ENCODE results near the gene MXD1. TPM values are rescaled to one million over a fixed set of nuclear protein-coding genes. Genes with fewer than 3 reads are reported as not detected.

Gene MXD1
- total and polyA plus RNA-seq, 2 donors (not counting 1 experiment from before 2014, with no cell fraction given): 16.0 to 20.6 TPM

GRCh38 chr2:69940691-69941090 is 25.8 kb downstream of the MXD1 start:
- H3K4me3 ChIP-seq (ENCODE audit: control extremely low read depth in 1 of 5, extremely low read depth in 1 of 5, insufficient read depth in 1 of 5, low read depth in 2 of 5, low read length in 4 of 5): no peak overlapping the region
- DNase-seq: no peak
- H3K9ac ChIP-seq (ENCODE audit: low read length): no peak overlapping the region
- CTCF ChIA-PET: no interaction called here
- Mint-ChIP-seq H3K9me3 (ENCODE audit: insufficient read depth) (no peaks in the 10 kb centered on the region), H3K27me3 (no peaks in the 10 kb centered on the region), H3K27ac (no peak overlapping the region), H3K4me1 (no peaks in the 10 kb centered on the region), H3K4me3 (no peak overlapping the region)
- H3K4me1 ChIP-seq (ENCODE audit: control insufficient read depth in 2 of 2, insufficient read depth in 2 of 2, low read length in 2 of 2): no peaks in the 10 kb centered on the region
- H3K36me3 ChIP-seq (replicated peaks in 1 of 2; ENCODE audit: control extremely low read depth in 1 of 2, control insufficient read depth in 1 of 2, extremely low read depth in 1 of 2, insufficient read depth in 2 of 2, low read length in 1 of 2): peaks cover 4 to 54% of the 10 kb centered on the region in 2 experiments
- H3K79me2 ChIP-seq (ENCODE audit: control insufficient read depth, insufficient read depth, low read length): no peaks in the 10 kb centered on the region
- H3K27ac ChIP-seq (ENCODE audit: low read length in 2 of 2): no peak overlapping the region
- intact Hi-C loops (cut with micrococcal nuclease): no loop called here
- 100% methylated on average over 1 of the region's 8 CpGs for WGBS (ENCODE audit: insufficient coverage)
- H3K9me3 ChIP-seq (ENCODE audit: control extremely low read depth in 1 of 3, control insufficient read depth in 2 of 3, insufficient read depth in 1 of 3, low read length in 2 of 3): no peaks in the 10 kb centered on the region
- ATAC-seq (ENCODE audit: low read depth): no peak
- no peak overlapping the region for H3K4me2 ChIP-seq (replicated peaks; ENCODE audit: low read depth, low read length, poor library complexity, severe bottlenecking)
- TF ChIP-seq, protein P1, sequence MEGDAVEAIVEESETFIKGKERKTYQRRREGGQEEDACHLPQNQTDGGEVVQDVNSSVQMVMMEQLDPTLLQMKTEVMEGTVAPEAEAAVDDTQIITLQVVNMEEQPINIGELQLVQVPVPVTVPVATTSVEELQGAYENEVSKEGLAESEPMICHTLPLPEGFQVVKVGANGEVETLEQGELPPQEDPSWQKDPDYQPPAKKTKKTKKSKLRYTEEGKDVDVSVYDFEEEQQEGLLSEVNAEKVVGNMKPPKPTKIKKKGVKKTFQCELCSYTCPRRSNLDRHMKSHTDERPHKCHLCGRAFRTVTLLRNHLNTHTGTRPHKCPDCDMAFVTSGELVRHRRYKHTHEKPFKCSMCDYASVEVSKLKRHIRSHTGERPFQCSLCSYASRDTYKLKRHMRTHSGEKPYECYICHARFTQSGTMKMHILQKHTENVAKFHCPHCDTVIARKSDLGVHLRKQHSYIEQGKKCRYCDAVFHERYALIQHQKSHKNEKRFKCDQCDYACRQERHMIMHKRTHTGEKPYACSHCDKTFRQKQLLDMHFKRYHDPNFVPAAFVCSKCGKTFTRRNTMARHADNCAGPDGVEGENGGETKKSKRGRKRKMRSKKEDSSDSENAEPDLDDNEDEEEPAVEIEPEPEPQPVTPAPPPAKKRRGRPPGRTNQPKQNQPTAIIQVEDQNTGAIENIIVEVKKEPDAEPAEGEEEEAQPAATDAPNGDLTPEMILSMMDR (IDR thresholded peaks at IDR 0.05): no peak
- no peak for TF ChIP-seq EZH2 (IDR thresholded peaks at IDR 0.05; ENCODE audit: borderline replicate concordance, insufficient read depth, low read depth, low read length, poor library complexity, severe bottlenecking)
- H4K20me1 ChIP-seq (ENCODE audit: control insufficient read depth, insufficient read depth, low read length, poor library complexity, severe bottlenecking): no peaks in the 10 kb centered on the region
- no peak overlapping the region for H2AFZ ChIP-seq (ENCODE audit: insufficient read depth, low read depth, low read length, poor library complexity, severe bottlenecking)
- H3K27me3 ChIP-seq (replicated peaks in 1 of 4; ENCODE audit: control extremely low read depth in 1 of 4, control insufficient read depth in 3 of 4, insufficient read depth in 4 of 4, low read length in 3 of 4): no peaks in the 10 kb centered on the region
- POLR2A ChIA-PET: no interaction called here

DNA sequence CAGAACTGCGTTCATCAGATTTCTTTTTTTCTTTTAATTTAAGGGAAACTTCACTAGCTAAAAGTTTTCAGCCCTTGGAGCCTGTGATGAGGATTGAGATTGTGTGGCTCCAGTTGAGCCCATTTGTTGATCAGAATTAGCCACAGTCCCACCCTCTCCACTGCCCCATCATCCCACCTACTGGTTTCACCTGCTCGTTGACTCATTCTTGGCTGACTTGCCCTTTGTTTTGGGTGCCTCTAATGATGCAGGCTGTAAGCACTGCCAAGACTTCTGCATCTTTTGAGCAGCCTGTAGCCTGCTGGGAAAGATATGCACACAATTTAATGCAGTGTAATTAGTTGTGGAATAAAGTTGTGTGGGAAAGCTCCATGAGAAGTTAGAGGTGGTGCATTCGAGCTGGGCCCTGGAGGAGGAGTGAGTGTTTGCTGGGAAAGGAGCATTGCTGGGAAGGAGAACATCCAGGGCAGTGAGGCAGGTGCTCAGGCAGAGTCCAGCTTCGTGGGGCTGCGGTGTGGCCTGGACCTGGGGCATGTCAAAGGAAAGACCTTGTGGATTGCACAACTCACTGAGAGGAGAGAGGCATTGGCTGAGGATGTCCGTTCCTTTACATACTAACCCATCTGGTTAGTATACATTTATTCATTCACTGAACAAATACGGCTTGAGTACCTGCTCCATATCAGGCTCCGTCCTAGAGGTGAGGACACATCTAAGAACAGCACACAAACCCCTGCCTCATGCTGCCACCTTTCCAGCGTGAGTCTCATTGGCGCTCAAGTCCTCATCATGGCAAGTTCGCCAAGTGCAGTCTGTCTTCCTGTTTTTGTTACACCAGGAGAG is 28.3 kb downstream of the MXD1 start:
- 90% methylated on average over 7 of the region's 11 CpGs for WGBS (ENCODE audit: insufficient coverage)
- Histone ChIP-seq H3K9me3 (ENCODE audit: control extremely low read depth in 1 of 3, control insufficient read depth in 2 of 3, insufficient read depth in 1 of 3, low read length in 2 of 3) (no peaks in the 10 kb centered on the region), H3K27ac (ENCODE audit: low read length in 2 of 2) (no peak overlapping the region), H3K4me3 (ENCODE audit: control extremely low read depth in 1 of 5, extremely low read depth in 1 of 5, insufficient read depth in 1 of 5, low read depth in 2 of 5, low read length in 4 of 5) (no peak overlapping the region), H3K27me3 (replicated peaks in 1 of 4; ENCODE audit: control extremely low read depth in 1 of 4, control insufficient read depth in 3 of 4, insufficient read depth in 4 of 4, low read length in 3 of 4) (no peaks in the 10 kb centered on the region), H3K79me2 (ENCODE audit: control insufficient read depth, insufficient read depth, low read length) (no peaks in the 10 kb centered on the region), H3K4me2 (replicated peaks; ENCODE audit: low read depth, low read length, poor library complexity, severe bottlenecking) (no peak overlapping the region), H2AFZ (ENCODE audit: insufficient read depth, low read depth, low read length, poor library complexity, severe bottlenecking) (no peak overlapping the region), H3K4me1 (ENCODE audit: control insufficient read depth in 2 of 2, insufficient read depth in 2 of 2, low read length in 2 of 2) (peaks cover 0 to 8% of the 10 kb centered on the region in 2 donors), H4K20me1 (ENCODE audit: control insufficient read depth, insufficient read depth, low read length, poor library complexity, severe bottlenecking) (no peaks in the 10 kb centered on the region), H3K36me3 (replicated peaks in 1 of 2; ENCODE audit: control extremely low read depth in 1 of 2, control insufficient read depth in 1 of 2, extremely low read depth in 1 of 2, insufficient read depth in 2 of 2, low read length in 1 of 2) (peaks cover 0 to 31% of the 10 kb centered on the region in 2 experiments), H3K9ac (ENCODE audit: low read length) (no peak overlapping the region)
- ChIA-PET CTCF (interaction anchor here (0.9 kb wide), 1 partner anchor 9 kb away, joined by 3 read pairs; no protein-coding TSS in a partner anchor), POLR2A (no interaction called here)
- no peak overlapping the region for H3K4me3 Mint-ChIP-seq
- TF ChIP-seq EZH2 (IDR thresholded peaks at IDR 0.05; ENCODE audit: borderline replicate concordance, insufficient read depth, low read depth, low read length, poor library complexity, severe bottlenecking): no peak
- TF ChIP-seq, protein P1 (IDR thresholded peaks at IDR 0.05): no peak
- intact Hi-C loops (cut with micrococcal nuclease): no loop called here
- H3K4me1 Mint-ChIP-seq: peaks cover 7% of the 10 kb centered on the region
- no peaks in the 10 kb centered on the region for H3K27me3 Mint-ChIP-seq
- no peaks in the 10 kb centered on the region for H3K9me3 Mint-ChIP-seq (ENCODE audit: insufficient read depth)
- DNase-seq: no peak
- ATAC-seq (ENCODE audit: low read depth): no peak
- H3K27ac Mint-ChIP-seq: no peak overlapping the region
